GM12865 (cell line): Measurements from ENCODE around the gene PRRC2B.

Experiments
- DNase-seq: peaks from one replicate; pipeline ENCODE4 v3.0.0; 2010; ENCODE audit warnings: low read depth
- H3K4me3 ChIP-seq: 2 replicates; pipeline ENCODE4 v1.5.1; 2011; ENCODE audit warnings: mild to moderate bottlenecking, low read depth, low read length, control low read depth
- CTCF ChIP-seq: IDR thresholded peaks from 2 replicates; pipeline ENCODE4 v1.5.1; 2011; ENCODE audit warnings: low read length, control low read depth, low read depth, inconsistent platforms; ENCODE audit not compliant: insufficient read depth; ENCODE audit errors: missing control alignments

Gene PRRC2B

GRCh38 chr9:131484560-131485185, 90.8 kb downstream of the PRRC2B start:
- H3K4me3 ChIP-seq, result no peak overlapping the region
- no peak for DNase-seq
- TF ChIP-seq CTCF, result no peak

GRCh38 chr9:131485206-131485605, 91.3 kb downstream of the PRRC2B start:
- H3K4me3 ChIP-seq, result no peak overlapping the region
- no peak for TF ChIP-seq CTCF
- no peak for DNase-seq

- no peak overlapping the region for H3K4me3 ChIP-seq
- no peak for TF ChIP-seq CTCF
- no peak for DNase-seq
Observed at GRCh38 chr9:131485728-131486422, 92.0 kb downstream of the PRRC2B start.

GRCh38 chr9:131487001-131487400, 93.1 kb downstream of the PRRC2B start:
- no peak for DNase-seq
- no peak overlapping the region for H3K4me3 ChIP-seq
- no peak for TF ChIP-seq CTCF

GRCh38 chr9:131487621-131488031, 93.7 kb downstream of the PRRC2B start:
- TF ChIP-seq CTCF, result no peak
- no peak for DNase-seq
- no peak overlapping the region for H3K4me3 ChIP-seq

GRCh38 chr9:131490514-131490913, 96.6 kb downstream of the PRRC2B start:
- no peak for DNase-seq
- no peak overlapping the region for H3K4me3 ChIP-seq
- no peak for TF ChIP-seq CTCF
